ENCODE measurements around the gene PYGM. TPM values are rescaled to one million over a fixed set of nuclear protein-coding genes. Genes with fewer than 3 reads are reported as not detected.

Gene PYGM
- total RNA-seq, 4 donors from 2014 or later, result 881 to 2,858 (median 1,836) TPM

GRCh38 chr11:64778223-64778472, 18.4 kb upstream of the PYGM start:
- Histone ChIP-seq H3K4me1 (peaks cover 48% of the 10 kb centered on the region in 2 donors), H3K27me3 (no peaks in the 10 kb centered on the region), H3K4me3 (peak overlapping the region; percentile 63 to 93 (median 76)), H3K9me3 (no peaks in the 10 kb centered on the region), H3K36me3 (peaks cover 3 to 37% of the 10 kb centered on the region in 2 donors), H3K27ac (peak overlapping the region; percentile 98 to 100 (median 98))
- ATAC-seq (no peak), DNase-seq (no peak)
- in situ Hi-C loops (cut with MboI; ENCODE audit: low sequenced_read_pairs in 4 of 4) (no loop called here), intact Hi-C loops (cut with DNase I; ENCODE audit: low total_unique reads) (loop anchor here (1.0 to 5.0 kb wide), 2 partner anchors 25 to 36 kb away; partner anchors contain the start of genes MAP4K2 and RASGRP2)
- TF ChIP-seq POLR2A (IDR thresholded peaks at IDR 0.05), result peak in 1 of 2 donors; percentile 92
- no peak for TF ChIP-seq CTCF (IDR thresholded peaks at IDR 0.05 in 4 of 5, conservative IDR thresholded peaks at IDR 0.05 in 1 of 5)

GRCh38 chr11:64777449-64778222, 17.9 kb upstream of the PYGM start:
- in situ Hi-C loops (cut with MboI; ENCODE audit: low sequenced_read_pairs in 4 of 4) (no loop called here), intact Hi-C loops (cut with DNase I; ENCODE audit: low total_unique reads) (loop anchor here (1.0 to 5.0 kb wide), 3 partner anchors 15 to 35 kb away; partner anchors contain the start of genes MAP4K2 and RASGRP2)
- Histone ChIP-seq H3K4me1 (peaks cover 53% of the 10 kb centered on the region in 2 donors), H3K27me3 (no peaks in the 10 kb centered on the region), H3K9me3 (no peaks in the 10 kb centered on the region), H3K36me3 (peaks cover 3 to 42% of the 10 kb centered on the region in 2 donors), H3K27ac (peak overlapping the region; percentile 98 to 100 (median 98)), H3K4me3 (peak overlapping the region; percentile 73 to 93 (median 77))
- TF ChIP-seq CTCF (IDR thresholded peaks at IDR 0.05 in 4 of 5, conservative IDR thresholded peaks at IDR 0.05 in 1 of 5) (no peak), POLR2A (IDR thresholded peaks at IDR 0.05) (peak; percentile 16 to 36)
- peak; percentile 46 to 47 for ATAC-seq
- DNase-seq, result peak; percentile 70 to 80

GRCh38 chr11:64776875-64777274, 17.1 kb upstream of the PYGM start:
- H3K27ac ChIP-seq, result peak overlapping the region; percentile 98 to 100 (median 98)
- ATAC-seq, result no peak
- in situ Hi-C loops (cut with MboI; ENCODE audit: low sequenced_read_pairs in 4 of 4), result no loop called here
- no peaks in the 10 kb centered on the region for H3K9me3 ChIP-seq
- no peak for TF ChIP-seq POLR2A (IDR thresholded peaks at IDR 0.05)
- peak overlapping the region; percentile 57 to 78 (median 74) for H3K4me3 ChIP-seq
- intact Hi-C loops (cut with DNase I; ENCODE audit: low total_unique reads), result loop anchor here (2.0 to 5.0 kb wide), 2 partner anchors 14 to 35 kb away; partner anchors contain the start of gene RASGRP2
- H3K27me3 ChIP-seq, result no peaks in the 10 kb centered on the region
- no peak for DNase-seq
- peaks cover 60 to 61% of the 10 kb centered on the region in 2 donors for H3K4me1 ChIP-seq
- H3K36me3 ChIP-seq, result peaks cover 3 to 50% of the 10 kb centered on the region in 2 donors

GRCh38 chr11:64776425-64776824, 16.7 kb upstream of the PYGM start:
- H3K9me3 ChIP-seq, result no peaks in the 10 kb centered on the region
- no peak for ATAC-seq
- peak overlapping the region; percentile 57 to 78 (median 74) for H3K4me3 ChIP-seq
- peaks cover 3 to 55% of the 10 kb centered on the region in 2 donors for H3K36me3 ChIP-seq
- in situ Hi-C loops (cut with MboI; ENCODE audit: low sequenced_read_pairs in 4 of 4) (no loop called here), intact Hi-C loops (cut with DNase I; ENCODE audit: low total_unique reads) (loop anchor here (2.0 to 5.0 kb wide), 2 partner anchors 14 to 34 kb away; partner anchors contain the start of gene RASGRP2)
- DNase-seq, result no peak
- H3K27ac ChIP-seq, result peak overlapping the region; percentile 98 to 100 (median 98)
- TF ChIP-seq POLR2A (IDR thresholded peaks at IDR 0.05), result no peak
- TF ChIP-seq CTCF (IDR thresholded peaks at IDR 0.05 in 4 of 5, conservative IDR thresholded peaks at IDR 0.05 in 1 of 5), result no peak
- peaks cover 64 to 65% of the 10 kb centered on the region in 2 donors for H3K4me1 ChIP-seq
- H3K27me3 ChIP-seq, result no peaks in the 10 kb centered on the region

GRCh38 chr11:64774144-64774543, 14.4 kb upstream of the PYGM start:
- Histone ChIP-seq H3K4me1 (peaks cover 58 to 59% of the 10 kb centered on the region in 2 donors), H3K9me3 (no peaks in the 10 kb centered on the region), H3K27ac (peak overlapping the region; percentile 98 to 100 (median 98)), H3K36me3 (peaks cover 8 to 77% of the 10 kb centered on the region in 2 donors), H3K4me3 (no peak overlapping the region), H3K27me3 (no peaks in the 10 kb centered on the region)
- in situ Hi-C loops (cut with MboI; ENCODE audit: low sequenced_read_pairs in 4 of 4), result no loop called here
- ATAC-seq, result no peak
- DNase-seq, result no peak
- intact Hi-C loops (cut with DNase I; ENCODE audit: low total_unique reads), result no loop called here
- no peak for TF ChIP-seq CTCF (IDR thresholded peaks at IDR 0.05 in 4 of 5, conservative IDR thresholded peaks at IDR 0.05 in 1 of 5)
- no peak for TF ChIP-seq POLR2A (IDR thresholded peaks at IDR 0.05)

All from gastrocnemius medialis (tissue), 4 donors.